H1 (cell line): ENCODE measurements around the gene DDIAS. TPM values are rescaled to one million over a fixed set of nuclear protein-coding genes. Genes with fewer than 3 reads are reported as not detected.

Source experiments
- CTCF ChIA-PET: fragments of 300-600 bp; sonication (Branson Sonifier 250); formaldehyde crosslinking; loops from one replicate; lab custom pipeline; 2021; ENCODE audit not compliant: partially characterized antibody; lab: Charles Lee
- POLR2A ChIA-PET: fragments of 300-600 bp; sonication (Branson Sonifier 250); formaldehyde crosslinking; loops from one replicate; lab custom pipeline; 2021; ENCODE audit warnings: inconsistent platforms; ENCODE audit not compliant: partially characterized antibody; lab: Charles Lee
- DNase-seq, 2 experiments: peaks; one replicate each; pipeline versions ENCODE4 v3.0.0 to v3.0.0-alpha.2; 2010 to 2022; ENCODE audit warnings: low spot score in 2 of 2, low read depth in 1 of 2, mixed read lengths in 1 of 2
- FAIRE-seq: peaks from 2 replicates; lab custom pipeline; 2011; peaks lifted over from hg19 to GRCh38; lab: Jason Lieb, UNC
- H2AFZ ChIP-seq: 2 replicates; pipeline ENCODE4 v1.8.1; 2012; ENCODE audit warnings: low read length, inconsistent platforms
- H2AK5ac ChIP-seq: 2 replicates; pipeline ENCODE4 v1.6.1; 2013; ENCODE audit warnings: low read depth, low read length
- H2BK120ac ChIP-seq: replicated peaks from 2 replicates; pipeline ENCODE3; 2013; ENCODE audit warnings: low read depth, low read length, inconsistent platforms
- H2BK12ac ChIP-seq: 2 replicates; pipeline ENCODE4 v1.6.1; 2013; ENCODE audit warnings: low read depth, low read length
- H2BK15ac ChIP-seq: 2 replicates; pipeline ENCODE4 v1.6.1; 2013; ENCODE audit warnings: low read length
- H2BK20ac ChIP-seq: 2 replicates; pipeline ENCODE4 v1.6.1; 2013; ENCODE audit warnings: low read length
- H2BK5ac ChIP-seq: 2 replicates; pipeline ENCODE4 v1.6.1; 2013; ENCODE audit warnings: low read depth, low read length
- H3K14ac ChIP-seq: 2 replicates; pipeline ENCODE4 v1.6.1; 2013; ENCODE audit warnings: inconsistent platforms; ENCODE audit not compliant: insufficient read length
- H3K18ac ChIP-seq: 2 replicates; pipeline ENCODE4 v1.6.1; 2013; ENCODE audit warnings: low read length; ENCODE audit errors: extremely low read depth
- H3K23ac ChIP-seq: 2 replicates; pipeline ENCODE4 v1.6.1; 2013; ENCODE audit warnings: inconsistent platforms; ENCODE audit not compliant: insufficient read length
- H3K23me2 ChIP-seq: 2 replicates; pipeline ENCODE4 v1.6.1; 2013; ENCODE audit warnings: low read depth, low read length
- H3K27ac ChIP-seq: 2 replicates; pipeline ENCODE4 v1.6.1; 2011; ENCODE audit warnings: low read depth, low read length, inconsistent platforms
- H3K27me3 ChIP-seq, 4 experiments: replicated peaks in 1 of 4; 1 replicate in 1 of 4; 2 replicates in 3 of 4; pipeline versions ENCODE4 v1.6.1 to v1.8.1; 2011 to 2013; ENCODE audit warnings: low read length in 3 of 4, mild to moderate bottlenecking in 3 of 4, inconsistent platforms in 2 of 4, mixed read lengths in 2 of 4, moderate library complexity in 1 of 4; ENCODE audit not compliant: control insufficient read depth in 3 of 4, insufficient read depth in 3 of 4; ENCODE audit errors: extremely low read depth in 1 of 4
- H3K36me3 ChIP-seq, 4 experiments: 2 replicates each; pipeline versions ENCODE4 v1.6.1 to v1.8.1; 2011 to 2013; ENCODE audit warnings: mild to moderate bottlenecking in 4 of 4, low read length in 3 of 4, moderate library complexity in 2 of 4, control low read depth in 1 of 4, inconsistent platforms in 1 of 4; ENCODE audit not compliant: insufficient read depth in 4 of 4, control insufficient read depth in 2 of 4
- H3K4ac ChIP-seq: replicated peaks from 2 replicates; pipeline ENCODE3; 2013; ENCODE audit warnings: low read length, low read depth, mixed read lengths, inconsistent platforms; ENCODE audit not compliant: insufficient read length
- H3K4me1 ChIP-seq, 4 experiments: replicated peaks in 1 of 4; 1 replicate in 1 of 4; 2 replicates in 3 of 4; pipeline versions ENCODE4 v1.6.1 to v1.8.1; 2011 to 2013; ENCODE audit warnings: low read length in 3 of 4, inconsistent platforms in 2 of 4, mixed read lengths in 1 of 4; ENCODE audit not compliant: insufficient read depth in 4 of 4, control insufficient read depth in 3 of 4
- H3K4me2 ChIP-seq, 2 experiments: 2 replicates each; pipeline versions ENCODE4 v1.6.1 to v1.8.1; 2011 to 2013; ENCODE audit warnings: low read depth in 2 of 2, low read length in 2 of 2, control low read depth in 1 of 2, inconsistent platforms in 1 of 2, mild to moderate bottlenecking in 1 of 2; ENCODE audit not compliant: insufficient read depth in 1 of 2
- H3K4me3 ChIP-seq, 4 experiments: fragments of 200-600, 300-600 bp in 1 of 4; sonication (generic), shearing (Covaris generic), sonication (Bioruptor Twin) in 1 of 4; 2 replicates each; pipeline versions ENCODE4 v1.5.1 to v1.8.1; 2011 to 2016; ENCODE audit warnings: low read length in 4 of 4, low read depth in 3 of 4, control low read depth in 2 of 4, inconsistent platforms in 2 of 4, mild to moderate bottlenecking in 2 of 4, mixed read lengths in 1 of 4, moderate library complexity in 1 of 4; ENCODE audit not compliant: insufficient read depth in 2 of 4; ENCODE audit errors: extremely low read depth in 1 of 4
- H3K56ac ChIP-seq: replicated peaks from 2 replicates; pipeline ENCODE3; 2013; ENCODE audit warnings: low read depth, mild to moderate bottlenecking, mixed read lengths, low read length, inconsistent platforms; ENCODE audit not compliant: insufficient read length
- H3K79me1 ChIP-seq: 2 replicates; pipeline ENCODE4 v1.6.1; 2013; ENCODE audit warnings: low read depth, low read length, control low read depth
- H3K79me2 ChIP-seq, 2 experiments: 2 replicates each; pipeline versions ENCODE4 v1.6.1 to v1.8.1; 2012 to 2013; ENCODE audit warnings: low read length in 2 of 2, mild to moderate bottlenecking in 2 of 2, inconsistent platforms in 1 of 2; ENCODE audit not compliant: insufficient read depth in 2 of 2, control insufficient read depth in 1 of 2
- H3K9ac ChIP-seq, 4 experiments: replicated peaks in 1 of 4; 1 replicate in 1 of 4; 2 replicates in 3 of 4; pipeline versions ENCODE4 v1.6.1 to v1.8.1; 2011 to 2013; ENCODE audit warnings: low read depth in 3 of 4, low read length in 3 of 4, control low read depth in 2 of 4, mild to moderate bottlenecking in 2 of 4, moderate library complexity in 2 of 4, inconsistent platforms in 1 of 4; ENCODE audit errors: extremely low read depth in 1 of 4
- H3K9me3 ChIP-seq, 2 experiments: 2 replicates each; pipeline versions ENCODE4 v1.6.1 to v1.8.1; 2012 to 2013; ENCODE audit warnings: mild to moderate bottlenecking in 2 of 2, moderate library complexity in 2 of 2, control low read depth in 1 of 2, inconsistent platforms in 1 of 2, low read depth in 1 of 2, low read length in 1 of 2, mixed read lengths in 1 of 2; ENCODE audit not compliant: insufficient read depth in 2 of 2
- H4K20me1 ChIP-seq, 2 experiments: replicated peaks in 1 of 2; 2 replicates each; pipeline versions ENCODE3 to v1.8.1; 2011 to 2013; ENCODE audit warnings: inconsistent platforms in 2 of 2, low read length in 2 of 2, mild to moderate bottlenecking in 1 of 2; ENCODE audit not compliant: insufficient read depth in 2 of 2, control insufficient read depth in 1 of 2
- H4K5ac ChIP-seq: 2 replicates; pipeline ENCODE4 v1.6.1; 2013; ENCODE audit warnings: low read length, low read depth, mixed read lengths, inconsistent platforms; ENCODE audit not compliant: insufficient read length
- H4K8ac ChIP-seq: 2 replicates; pipeline ENCODE4 v1.8.0; 2013; ENCODE audit warnings: mild to moderate bottlenecking, moderate library complexity, low read length, inconsistent platforms; ENCODE audit not compliant: insufficient read depth; ENCODE audit errors: extremely low read depth
- H4K91ac ChIP-seq: replicated peaks from 2 replicates; pipeline ENCODE3; 2013; ENCODE audit warnings: low read length, mixed read lengths, inconsistent platforms; ENCODE audit not compliant: insufficient read length
- BCL11A ChIP-seq, 2 experiments: IDR thresholded peaks; one replicate each; pipeline ENCODE4 v1.6.1; 2011; ENCODE audit warnings: low read depth in 2 of 2, low read length in 2 of 2, mild to moderate bottlenecking in 2 of 2
- CBX8 ChIP-seq: fragments of 300-800, 300-1000 bp; sonication (generic); IDR thresholded peaks from 2 replicates; pipeline ENCODE4 v1.7.1; 2016; ENCODE audit warnings: low read depth, low read length, borderline replicate concordance
- CEBPB ChIP-seq: IDR thresholded peaks from 2 replicates; pipeline ENCODE4 v1.6.1; 2012; ENCODE audit warnings: low read depth, low read length
- EZH2 ChIP-seq: fragments of 200-600 bp; sonication (generic); IDR thresholded peaks from 2 replicates; pipeline ENCODE4 v1.7.1; 2012; ENCODE audit warnings: low read depth, mild to moderate bottlenecking, moderate library complexity, low read length, inconsistent platforms; ENCODE audit not compliant: severe bottlenecking
- GTF2F1 ChIP-seq: IDR thresholded peaks from 2 replicates; pipeline ENCODE4 v1.6.1; 2012; ENCODE audit warnings: low read depth, low read length, improper control_type of control experiment, borderline replicate concordance
- PHF8 ChIP-seq: fragments of 200-600 bp; sonication (generic); conservative IDR thresholded peaks from 2 replicates; pipeline ENCODE4 v1.7.1; 2012; ENCODE audit warnings: low read depth, mild to moderate bottlenecking, inconsistent platforms, low read length, moderate library complexity
- POLR2A ChIP-seq, 2 experiments: IDR thresholded peaks; 1 replicate in 1 of 2; 2 replicates in 1 of 2; pipeline ENCODE4 v1.6.1; 2011; ENCODE audit warnings: low read depth in 2 of 2, low read length in 2 of 2, mild to moderate bottlenecking in 2 of 2; ENCODE audit errors: control extremely low read depth in 1 of 2
- RXRA ChIP-seq: IDR thresholded peaks from 2 replicates; pipeline ENCODE4 v1.6.1; 2011; ENCODE audit warnings: low read depth, mild to moderate bottlenecking, low read length, moderate library complexity; ENCODE audit not compliant: insufficient read depth
- SP1 ChIP-seq: IDR thresholded peaks from 2 replicates; pipeline ENCODE4 v1.6.1; 2011; ENCODE audit warnings: low read depth, low read length
- SP4 ChIP-seq: IDR thresholded peaks from 2 replicates; pipeline ENCODE4 v1.6.1; 2012; ENCODE audit warnings: low read length, inconsistent platforms
- SUZ12 ChIP-seq: fragments of 200-600 bp; sonication (generic); IDR thresholded peaks from 2 replicates; pipeline ENCODE4 v1.6.1; 2012; ENCODE audit warnings: mild to moderate bottlenecking, inconsistent platforms, low read length, moderate library complexity, mixed read lengths
- TAF7 ChIP-seq: optimal IDR thresholded peaks from 2 replicates; pipeline ENCODE3; 2011; ENCODE audit warnings: low read depth, mild to moderate bottlenecking, inconsistent platforms, low read length, moderate library complexity, borderline replicate concordance
- USF2 ChIP-seq: IDR thresholded peaks from 2 replicates; pipeline ENCODE4 v1.6.1; 2011; ENCODE audit warnings: low read length, improper control_type of control experiment
- WGBS, 2 experiments: shearing (Covaris generic) in 1 of 2; methylation state at CpG; one replicate each; pipeline versions ENCODE4 v1.1.6 to v1.1.7; 2013 to 2015; ENCODE audit warnings: low lambda C conversion rate in 2 of 2, mixed read lengths in 2 of 2, inconsistent platforms in 1 of 2, low coverage in 1 of 2, missing lambda C conversion rate in 1 of 2; ENCODE audit not compliant: insufficient replicate concordance in 2 of 2, insufficient coverage in 1 of 2, insufficient read length in 1 of 2; ENCODE audit errors: extremely low coverage in 1 of 2, missing lambda C conversion rate in 1 of 2; 5-methylcytosine and 5-hydroxymethylcytosine counted together
- polyA plus RNA-seq, 7 experiments: library from polyadenylated mRNA; depleted of rRNA in 3 of 7; stranded (reverse) in 5 of 7; unstranded in 2 of 7; fragments of >200 nt in 5 of 7; fragments of 200-250 nt in 2 of 7; gene quantifications; 1 replicate in 5 of 7; 2 replicates in 1 of 7; 4 replicates in 1 of 7; pipeline versions ENCODE4 v1.2.1 to v1.2.3, GENCODE V29; 2011 to 2013; ENCODE audit warnings: missing spikeins in 2 of 7, mixed read lengths in 2 of 7
- total RNA-seq: library from RNA; stranded (reverse); fragmentation: NEBNext Ultra II Directional; extraction: Animal tissue kit (Norgen Biotek cat#: 25700); gene quantifications from 2 replicates; pipeline ENCODE4 v1.2.1, GENCODE V29; 2021

Gene DDIAS
- total and polyA plus RNA-seq, 2 of the 8 experiments (the other 6 are each of a cell fraction or from before 2014, with no cell fraction given), result 11.6 to 25.7 TPM

GRCh38 chr11:82896183-82896582, 5.4 kb upstream of the DDIAS start:
- no peak overlapping the region for H2BK120ac ChIP-seq
- no peak overlapping the region for H4K5ac ChIP-seq
- WGBS, 2 experiments, result 86% methylated on average over 6 of the region's 6 CpGs; no CpG with 5 or more reads in 1 of the 2 experiments
- no peak for DNase-seq
- H2BK12ac ChIP-seq, result no peak overlapping the region
- H3K79me2 ChIP-seq, result peaks cover 0 to 30% of the 10 kb centered on the region in 2 experiments; a peak in 2 of 4 replicates
- H3K4ac ChIP-seq, result no peak overlapping the region
- H3K56ac ChIP-seq, result no peak overlapping the region
- peaks cover 3% of the 10 kb centered on the region for H3K79me1 ChIP-seq
- FAIRE-seq, result no peak
- no peak overlapping the region for H2AK5ac ChIP-seq
- H3K36me3 ChIP-seq, result peaks cover 0 to 2% (median 0%) of the 10 kb centered on the region in 4 experiments; a peak in 2 of 8 replicates
- POLR2A ChIA-PET, result no interaction called here
- H2AFZ ChIP-seq, result no peak overlapping the region
- H3K14ac ChIP-seq, result no peak overlapping the region
- no peaks in the 10 kb centered on the region for H3K27me3 ChIP-seq
- CTCF ChIA-PET, result interaction anchor here (1.4 kb wide), 1 partner anchor 22 kb away, joined by 3 read pairs; no protein-coding TSS in a partner anchor
- no peaks in the 10 kb centered on the region for H4K20me1 ChIP-seq
- H3K4me3 ChIP-seq, result no peak overlapping the region
- H3K4me2 ChIP-seq, result no peak overlapping the region
- H3K18ac ChIP-seq, result no peak overlapping the region
- no peak overlapping the region for H3K23ac ChIP-seq
- H3K9ac ChIP-seq, result no peak overlapping the region
- peaks cover 0 to 6% (median 5%) of the 10 kb centered on the region in 4 experiments; a peak in 5 of 7 replicates for H3K4me1 ChIP-seq
- no peak overlapping the region for H2BK5ac ChIP-seq
- H2BK20ac ChIP-seq, result no peak overlapping the region
- H3K27ac ChIP-seq, result no peak overlapping the region
- H4K8ac ChIP-seq, result no peak overlapping the region
- H4K91ac ChIP-seq, result no peak overlapping the region
- H3K23me2 ChIP-seq, result peaks cover 6% of the 10 kb centered on the region
- no peaks in the 10 kb centered on the region for H3K9me3 ChIP-seq
- H2BK15ac ChIP-seq, result no peak overlapping the region
- TF ChIP-seq POLR2A (IDR thresholded peaks at IDR 0.05; ENCODE audit: control extremely low read depth in 1 of 2, low read depth in 2 of 2, low read length in 2 of 2) (no peak), RXRA (no peak), PHF8 (no peak), SP1 (no peak), CBX8 (no peak), BCL11A (IDR thresholded peaks at IDR 0.05; ENCODE audit: low read depth in 2 of 2, low read length in 2 of 2) (no peak), TAF7 (no peak), GTF2F1 (no peak), SP4 (no peak), EZH2 (no peak), SUZ12 (no peak), CEBPB (no peak), USF2 (no peak)
